H7 (cell line): ENCODE data around the gene E2F6. TPM values are rescaled to one million over a fixed set of nuclear protein-coding genes. Genes with fewer than 3 reads are reported as not detected.

Experiments
- total RNA-seq: library from RNA; depleted of rRNA; stranded (reverse); fragments of >200 nt; shearing (Covaris generic); gene quantifications from 2 replicates; pipeline ENCODE4 v1.2.3, GENCODE V29; 2014; rRNA removed

The E2F6 gene
- total RNA-seq, 1 experiment from 2014 or later, result 23.2 TPM

Other genes with a start within 250 kb of the E2F6 start
- gene ROCK2, start 121.5 kb downstream of the E2F6 start, total RNA-seq, result 12.6 and 18.0 TPM in 2 replicates
- gene GREB1, start 67.9 kb upstream of the E2F6 start, total RNA-seq, result 16.9 and 17.3 TPM in 2 replicates
- gene NTSR2, start 204.0 kb upstream of the E2F6 start, total RNA-seq, result not detected in 2 replicates